SK-N-SH treated with all-trans-retinoic acid at 6 μM for 48 hours (cell line): ENCODE measurements around the gene POLD1.

ENCODE experiments used
- ARNTL ChIP-seq: fragments of 450-650 bp; formaldehyde crosslinking; IDR thresholded peaks from 2 replicates; pipeline ENCODE4 v1.5.0; 2020; ENCODE audit warnings: low read depth, mild to moderate bottlenecking, moderate library complexity, borderline replicate concordance
- OSR1 ChIP-seq: fragments of 250-450 bp; sonication (Bioruptor Pico); IDR thresholded peaks from 2 replicates; pipeline ENCODE4 v1.8.0; 2022; ENCODE audit warnings: moderate library complexity, mild to moderate bottlenecking, inconsistent platforms
- RARB ChIP-seq: fragments of 250-450 bp; sonication (Bioruptor Pico); IDR thresholded peaks from 2 replicates; pipeline ENCODE4 v1.8.0; 2021; ENCODE audit warnings: mild to moderate bottlenecking, moderate library complexity
- ZFP3 ChIP-seq: fragments of 250-450 bp; sonication (Bioruptor Pico); IDR thresholded peaks from 2 replicates; pipeline ENCODE4 v1.5.0; 2020; ENCODE audit warnings: mild to moderate bottlenecking, moderate library complexity
- ZFP30 ChIP-seq: fragments of 450-650 bp; formaldehyde crosslinking; IDR thresholded peaks from 2 replicates; pipeline ENCODE4 v1.5.0; 2022; ENCODE audit warnings: mild to moderate bottlenecking, moderate library complexity
- ZNF565 ChIP-seq: fragments of 450-650 bp; formaldehyde crosslinking; conservative IDR thresholded peaks from 2 replicates; pipeline ENCODE4 v1.5.0; 2020; ENCODE audit warnings: low read depth, mild to moderate bottlenecking, moderate library complexity
- TF ChIP-seq, protein P1 (sequence below): fragments of 250-450 bp; sonication (Bioruptor Pico); IDR thresholded peaks from 2 replicates; pipeline ENCODE4 v1.5.1; 2020; ENCODE audit warnings: low read depth, mild to moderate bottlenecking, moderate library complexity
- TF ChIP-seq, protein P2 (sequence below): fragments of 250-450 bp; sonication (Bioruptor Pico); IDR thresholded peaks from 2 replicates; pipeline ENCODE4 v1.8.0; 2020; ENCODE audit warnings: mild to moderate bottlenecking, moderate library complexity, borderline replicate concordance
- TF ChIP-seq, protein P3 (sequence below): fragments of 250-450 bp; sonication (Bioruptor Pico); IDR thresholded peaks from 2 replicates; pipeline ENCODE4 v1.5.0; 2020; ENCODE audit warnings: mild to moderate bottlenecking, moderate library complexity

DNA sequence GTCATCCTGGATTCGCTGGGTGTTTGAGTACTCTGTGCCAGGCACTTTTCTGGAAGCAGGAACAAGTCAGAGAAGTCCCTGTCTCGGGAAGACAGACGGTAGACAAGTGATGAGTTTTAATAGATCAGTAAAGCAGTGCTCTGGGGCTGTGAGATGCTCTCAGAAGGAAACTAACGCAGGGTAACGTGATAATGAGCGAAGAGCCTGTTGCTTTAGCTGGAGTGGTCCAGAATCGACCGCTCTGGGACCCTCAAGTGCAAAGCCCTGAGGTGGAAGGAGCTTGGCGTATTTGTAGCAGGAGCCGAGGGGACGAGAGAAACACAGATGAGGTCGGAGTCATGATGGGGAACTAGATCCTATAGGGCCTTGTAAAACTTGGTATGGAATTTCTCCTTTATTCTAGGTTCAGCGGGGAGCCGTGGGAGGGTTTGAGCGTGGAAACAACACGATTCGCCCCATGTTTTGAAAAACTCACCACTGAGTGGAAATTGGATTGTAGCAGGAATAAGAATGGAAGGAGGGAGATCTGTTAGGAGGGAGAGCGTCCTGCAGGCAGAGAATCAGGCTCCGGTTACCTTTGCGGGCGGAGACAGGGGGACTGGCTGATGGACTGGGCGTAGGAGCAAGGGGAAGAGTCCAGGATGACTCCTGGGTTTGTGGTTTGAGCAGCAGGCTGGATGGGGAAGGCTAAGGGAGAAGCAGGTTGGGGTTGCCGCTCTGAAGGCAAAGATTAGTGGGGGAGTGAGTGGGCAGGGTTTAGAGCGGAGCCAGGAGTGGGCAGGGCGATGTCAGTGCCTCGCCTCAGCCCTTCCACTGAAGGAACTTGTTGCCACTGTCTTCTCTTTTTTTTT, 763 bp downstream of the POLD1 start:
- TF ChIP-seq ZNF565 (CRISPR knock-in tag) = no peak
- TF ChIP-seq, protein P1, sequence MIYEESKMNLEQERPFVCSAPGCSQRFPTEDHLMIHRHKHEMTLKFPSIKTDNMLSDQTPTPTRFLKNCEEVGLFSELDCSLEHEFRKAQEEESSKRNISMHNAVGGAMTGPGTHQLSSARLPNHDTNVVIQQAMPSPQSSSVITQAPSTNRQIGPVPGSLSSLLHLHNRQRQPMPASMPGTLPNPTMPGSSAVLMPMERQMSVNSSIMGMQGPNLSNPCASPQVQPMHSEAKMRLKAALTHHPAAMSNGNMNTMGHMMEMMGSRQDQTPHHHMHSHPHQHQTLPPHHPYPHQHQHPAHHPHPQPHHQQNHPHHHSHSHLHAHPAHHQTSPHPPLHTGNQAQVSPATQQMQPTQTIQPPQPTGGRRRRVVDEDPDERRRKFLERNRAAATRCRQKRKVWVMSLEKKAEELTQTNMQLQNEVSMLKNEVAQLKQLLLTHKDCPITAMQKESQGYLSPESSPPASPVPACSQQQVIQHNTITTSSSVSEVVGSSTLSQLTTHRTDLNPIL (CRISPR knock-in tag) = no peak
- TF ChIP-seq, protein P2, sequence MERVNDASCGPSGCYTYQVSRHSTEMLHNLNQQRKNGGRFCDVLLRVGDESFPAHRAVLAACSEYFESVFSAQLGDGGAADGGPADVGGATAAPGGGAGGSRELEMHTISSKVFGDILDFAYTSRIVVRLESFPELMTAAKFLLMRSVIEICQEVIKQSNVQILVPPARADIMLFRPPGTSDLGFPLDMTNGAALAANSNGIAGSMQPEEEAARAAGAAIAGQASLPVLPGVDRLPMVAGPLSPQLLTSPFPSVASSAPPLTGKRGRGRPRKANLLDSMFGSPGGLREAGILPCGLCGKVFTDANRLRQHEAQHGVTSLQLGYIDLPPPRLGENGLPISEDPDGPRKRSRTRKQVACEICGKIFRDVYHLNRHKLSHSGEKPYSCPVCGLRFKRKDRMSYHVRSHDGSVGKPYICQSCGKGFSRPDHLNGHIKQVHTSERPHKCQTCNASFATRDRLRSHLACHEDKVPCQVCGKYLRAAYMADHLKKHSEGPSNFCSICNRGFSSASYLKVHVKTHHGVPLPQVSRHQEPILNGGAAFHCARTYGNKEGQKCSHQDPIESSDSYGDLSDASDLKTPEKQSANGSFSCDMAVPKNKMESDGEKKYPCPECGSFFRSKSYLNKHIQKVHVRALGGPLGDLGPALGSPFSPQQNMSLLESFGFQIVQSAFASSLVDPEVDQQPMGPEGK (CRISPR knock-in tag) = no peak
- TF ChIP-seq ARNTL (CRISPR knock-in tag) = no peak
- TF ChIP-seq, protein P3, sequence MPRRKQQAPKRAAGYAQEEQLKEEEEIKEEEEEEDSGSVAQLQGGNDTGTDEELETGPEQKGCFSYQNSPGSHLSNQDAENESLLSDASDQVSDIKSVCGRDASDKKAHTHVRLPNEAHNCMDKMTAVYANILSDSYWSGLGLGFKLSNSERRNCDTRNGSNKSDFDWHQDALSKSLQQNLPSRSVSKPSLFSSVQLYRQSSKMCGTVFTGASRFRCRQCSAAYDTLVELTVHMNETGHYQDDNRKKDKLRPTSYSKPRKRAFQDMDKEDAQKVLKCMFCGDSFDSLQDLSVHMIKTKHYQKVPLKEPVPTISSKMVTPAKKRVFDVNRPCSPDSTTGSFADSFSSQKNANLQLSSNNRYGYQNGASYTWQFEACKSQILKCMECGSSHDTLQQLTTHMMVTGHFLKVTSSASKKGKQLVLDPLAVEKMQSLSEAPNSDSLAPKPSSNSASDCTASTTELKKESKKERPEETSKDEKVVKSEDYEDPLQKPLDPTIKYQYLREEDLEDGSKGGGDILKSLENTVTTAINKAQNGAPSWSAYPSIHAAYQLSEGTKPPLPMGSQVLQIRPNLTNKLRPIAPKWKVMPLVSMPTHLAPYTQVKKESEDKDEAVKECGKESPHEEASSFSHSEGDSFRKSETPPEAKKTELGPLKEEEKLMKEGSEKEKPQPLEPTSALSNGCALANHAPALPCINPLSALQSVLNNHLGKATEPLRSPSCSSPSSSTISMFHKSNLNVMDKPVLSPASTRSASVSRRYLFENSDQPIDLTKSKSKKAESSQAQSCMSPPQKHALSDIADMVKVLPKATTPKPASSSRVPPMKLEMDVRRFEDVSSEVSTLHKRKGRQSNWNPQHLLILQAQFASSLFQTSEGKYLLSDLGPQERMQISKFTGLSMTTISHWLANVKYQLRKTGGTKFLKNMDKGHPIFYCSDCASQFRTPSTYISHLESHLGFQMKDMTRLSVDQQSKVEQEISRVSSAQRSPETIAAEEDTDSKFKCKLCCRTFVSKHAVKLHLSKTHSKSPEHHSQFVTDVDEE (CRISPR knock-in tag) = no peak
- no peak for TF ChIP-seq RARB (CRISPR knock-in tag)
- TF ChIP-seq ZFP3 (CRISPR knock-in tag) = no peak
- TF ChIP-seq OSR1 (CRISPR knock-in tag) = no peak
- TF ChIP-seq ZFP30 (CRISPR knock-in tag) = no peak
